GM23338 (cell line): ENCODE data around the gene EFCAB8. TPM values are rescaled to one million over a fixed set of nuclear protein-coding genes. Genes with fewer than 3 reads are reported as not detected.

Experiments used
- ATAC-seq: fragments of 200-7000 bp; cut with Tn5 transposase; 3 replicates; pipeline ENCODE4 v1.9.1; 2020
- DNase-seq: peaks from one replicate; pipeline ENCODE4 v3.0.0-alpha.2; 2015; ENCODE audit warnings: low spot score
- H2AFZ ChIP-seq: fragments of 200-600 bp; sonication (generic); 2 replicates; pipeline ENCODE4 v1.8.0; 2016; ENCODE audit warnings: antibody characterized with exemption, mild to moderate bottlenecking, moderate library complexity
- H3F3A ChIP-seq: fragments of 200-600 bp; sonication (generic); replicated peaks from 2 replicates; pipeline ENCODE4 v1.8.0; 2017; ENCODE audit warnings: antibody characterized with exemption, mixed run types, low read depth
- H3K27ac ChIP-seq: fragments of 200-600 bp; sonication (generic); 2 replicates; pipeline ENCODE4 v1.6.1; 2016; ENCODE audit warnings: low read depth
- H3K27me3 ChIP-seq: fragments of 200-600 bp; sonication (generic); 2 replicates; pipeline ENCODE4 v1.8.0; 2016; ENCODE audit warnings: mild to moderate bottlenecking, mixed run types, moderate library complexity; ENCODE audit not compliant: insufficient read depth
- H3K36me3 ChIP-seq: fragments of 200-600 bp; sonication (generic); 2 replicates; pipeline ENCODE4 v1.8.0; 2016; ENCODE audit warnings: mild to moderate bottlenecking; ENCODE audit not compliant: insufficient read depth
- H3K4me1 ChIP-seq: fragments of 200-600 bp; sonication (generic); 2 replicates; pipeline ENCODE4 v1.8.0; 2016; ENCODE audit warnings: mild to moderate bottlenecking, moderate library complexity; ENCODE audit not compliant: insufficient read depth
- H3K4me2 ChIP-seq: fragments of 200-600 bp; sonication (generic); 2 replicates; pipeline ENCODE4 v1.7.1; 2017; ENCODE audit warnings: mixed run types
- H3K4me3 ChIP-seq: fragments of 200-600 bp; sonication (generic); 2 replicates; pipeline ENCODE4 v1.6.1; 2016; ENCODE audit warnings: mixed run types
- H3K79me2 ChIP-seq: fragments of 200-600 bp; sonication (generic); replicated peaks from 2 replicates; pipeline ENCODE4 v1.8.0; 2017; ENCODE audit warnings: mild to moderate bottlenecking; ENCODE audit not compliant: insufficient read depth
- H3K9me2 ChIP-seq: fragments of 200-600 bp; sonication (generic); 2 replicates; pipeline ENCODE4 v1.8.0; 2017; ENCODE audit not compliant: insufficient read depth
- H4K20me1 ChIP-seq: fragments of 200-600 bp; sonication (generic); replicated peaks from 2 replicates; pipeline ENCODE4 v1.8.0; 2017; ENCODE audit warnings: mild to moderate bottlenecking; ENCODE audit not compliant: insufficient read depth
- H3K27ac Mint-ChIP-seq: 2 replicates; pipeline ENCODE4 v1.8.0; 2020; ENCODE audit warnings: inconsistent platforms, mild to moderate bottlenecking, moderate library complexity, mixed read lengths
- H3K27me3 Mint-ChIP-seq: 3 replicates; pipeline ENCODE4 v1.8.0; 2022; ENCODE audit warnings: low read depth, mild to moderate bottlenecking, moderate library complexity, mixed read lengths, inconsistent platforms; ENCODE audit not compliant: insufficient read depth, poor library complexity
- H3K36me3 Mint-ChIP-seq: 3 replicates; pipeline ENCODE4 v1.8.0; 2021; ENCODE audit warnings: low read depth, mild to moderate bottlenecking, inconsistent platforms, moderate library complexity, mixed read lengths
- H3K4me1 Mint-ChIP-seq: 3 replicates; pipeline ENCODE4 v1.8.0; 2020; ENCODE audit warnings: mild to moderate bottlenecking, inconsistent platforms, mixed read lengths
- H3K4me3 Mint-ChIP-seq: 3 replicates; pipeline ENCODE4 v1.8.0; 2021; ENCODE audit warnings: moderate library complexity, mild to moderate bottlenecking, inconsistent platforms, mixed read lengths
- H3K9me3 Mint-ChIP-seq: 3 replicates; pipeline ENCODE4 v1.8.0; 2020; ENCODE audit warnings: moderate library complexity, mild to moderate bottlenecking, inconsistent platforms, mixed read lengths
- CREB1 ChIP-seq: fragments of 250-450 bp; sonication (Bioruptor Pico); IDR thresholded peaks from 2 replicates; pipeline ENCODE4 v1.5.0; 2020; ENCODE audit warnings: low read depth, mild to moderate bottlenecking, moderate library complexity
- EZH2 ChIP-seq: fragments of 200-600 bp; sonication (generic); IDR thresholded peaks from one replicate; pipeline ENCODE4 v1.8.0; 2017; ENCODE audit warnings: antibody characterized with exemption, mild to moderate bottlenecking, low read depth; ENCODE audit not compliant: unreplicated experiment
- EZH2phosphoT487 ChIP-seq: fragments of 200-600 bp; sonication (generic); IDR thresholded peaks from one replicate; pipeline ENCODE4 v1.8.1; 2018; ENCODE audit warnings: antibody characterized with exemption; ENCODE audit not compliant: unreplicated experiment
- JUNB ChIP-seq: IDR thresholded peaks from one replicate; pipeline ENCODE4 v1.6.1; 2016; ENCODE audit warnings: antibody characterized with exemption; ENCODE audit not compliant: unreplicated experiment
- NANOG ChIP-seq: IDR thresholded peaks from 2 replicates; pipeline ENCODE4 v1.6.1; 2016; ENCODE audit warnings: antibody characterized with exemption, borderline replicate concordance
- POLR2AphosphoS5 ChIP-seq: IDR thresholded peaks from 2 replicates; pipeline ENCODE4 v1.6.1; 2016; ENCODE audit warnings: antibody characterized with exemption, low read depth
- STAT1 ChIP-seq: IDR thresholded peaks from one replicate; pipeline ENCODE4 v1.6.1; 2016; ENCODE audit warnings: antibody characterized with exemption; ENCODE audit not compliant: unreplicated experiment
- ZNF114 ChIP-seq: fragments of 250-450 bp; sonication (Bioruptor Pico); IDR thresholded peaks from 2 replicates; pipeline ENCODE4 v1.5.0; 2020; ENCODE audit warnings: mild to moderate bottlenecking, moderate library complexity
- ZNF331 ChIP-seq: fragments of 250-450 bp; sonication (Bioruptor Pico); IDR thresholded peaks from 2 replicates; pipeline ENCODE4 v1.5.0; 2020; ENCODE audit warnings: low read depth, mild to moderate bottlenecking, moderate library complexity
- ZNF462 ChIP-seq: fragments of 250-450 bp; sonication (Bioruptor Pico); IDR thresholded peaks from 2 replicates; pipeline ENCODE4 v1.5.0; 2020; ENCODE audit warnings: mild to moderate bottlenecking, moderate library complexity
- polyA plus RNA-seq: library from polyadenylated mRNA; unstranded; fragments of >200 nt; fragmentation: Nextera tagmentation; extraction: Ambion mirVana; gene quantifications from 2 replicates; pipeline ENCODE4 v1.2.1, GENCODE V29; 2016
- total RNA-seq: library from RNA; depleted of rRNA; stranded (reverse); fragments of >200 nt; shearing (Covaris generic); gene quantifications from 2 replicates; pipeline ENCODE4 v1.2.3, GENCODE V29; 2014
- TF ChIP-seq, protein P1 (sequence below): IDR thresholded peaks from 2 replicates; pipeline ENCODE4 v1.6.1; 2016; ENCODE audit warnings: antibody characterized with exemption
- TF ChIP-seq, protein P2 (sequence below), 2 experiments: fragments of 200-600 bp in 1 of 2; sonication (generic) in 1 of 2; conservative IDR thresholded peaks; 2 replicates each; pipeline versions ENCODE4 v1.5.1 to v1.6.1; 2016 to 2017; ENCODE audit warnings: antibody characterized with exemption in 2 of 2, low read depth in 2 of 2, mild to moderate bottlenecking in 2 of 2, moderate library complexity in 1 of 2
- TF ChIP-seq, protein P3 (sequence below): IDR thresholded peaks from one replicate; pipeline ENCODE4 v1.6.1; 2018; ENCODE audit warnings: antibody characterized with exemption; ENCODE audit not compliant: unreplicated experiment

Gene EFCAB8
- total and polyA plus RNA-seq, 2 experiments from 2014 or later, result 0.35 TPM; not detected in 1

DNA sequence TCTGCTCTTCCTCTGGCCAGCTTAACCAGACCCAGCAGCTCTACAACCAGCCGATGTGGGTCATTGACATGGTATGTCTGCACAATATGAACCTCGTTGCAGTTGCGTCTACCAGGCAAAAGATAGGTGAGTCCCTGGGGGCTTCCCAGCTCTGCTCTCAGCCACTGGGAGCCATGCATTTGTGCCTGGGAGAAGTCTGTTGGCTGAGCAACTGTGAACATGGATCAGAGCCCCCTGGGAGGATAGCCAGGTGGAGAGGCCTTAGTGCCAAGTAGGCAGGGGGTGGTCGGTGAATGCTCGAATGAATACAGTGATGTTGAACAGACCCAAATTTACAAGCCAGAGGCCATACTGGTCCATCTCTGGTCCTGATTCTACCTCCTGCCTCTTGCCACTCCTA is 30.6 kb downstream of the EFCAB8 start:
- H3K27me3 ChIP-seq, result no peaks in the 10 kb centered on the region
- no peaks in the 10 kb centered on the region for H3K9me2 ChIP-seq
- Mint-ChIP-seq H3K27ac (no peak overlapping the region), H3K27me3 (peaks cover 4% of the 10 kb centered on the region), H3K4me3 (no peak overlapping the region), H3K4me1 (peaks cover 24% of the 10 kb centered on the region), H3K9me3 (no peaks in the 10 kb centered on the region; the same call in 2 of the 3 replicates), H3K36me3 (no peaks in the 10 kb centered on the region; the same call in 2 of the 3 replicates)
- H3F3A ChIP-seq, result no peaks in the 10 kb centered on the region; the same call in 1 of the 2 replicates
- H3K4me1 ChIP-seq, result peaks cover 11% of the 10 kb centered on the region; the same call in 1 of the 2 replicates
- no peak overlapping the region for H3K4me3 ChIP-seq
- no peak overlapping the region for H3K4me2 ChIP-seq
- no peaks in the 10 kb centered on the region for H3K36me3 ChIP-seq
- DNase-seq (no peak), ATAC-seq (no peak)
- H3K27ac ChIP-seq, result no peak overlapping the region
- H2AFZ ChIP-seq, result no peak overlapping the region
- no peaks in the 10 kb centered on the region for H4K20me1 ChIP-seq
- H3K79me2 ChIP-seq, result no peaks in the 10 kb centered on the region
- TF ChIP-seq ZNF331 (CRISPR knock-in tag), result no peak
- TF ChIP-seq, protein P1, sequence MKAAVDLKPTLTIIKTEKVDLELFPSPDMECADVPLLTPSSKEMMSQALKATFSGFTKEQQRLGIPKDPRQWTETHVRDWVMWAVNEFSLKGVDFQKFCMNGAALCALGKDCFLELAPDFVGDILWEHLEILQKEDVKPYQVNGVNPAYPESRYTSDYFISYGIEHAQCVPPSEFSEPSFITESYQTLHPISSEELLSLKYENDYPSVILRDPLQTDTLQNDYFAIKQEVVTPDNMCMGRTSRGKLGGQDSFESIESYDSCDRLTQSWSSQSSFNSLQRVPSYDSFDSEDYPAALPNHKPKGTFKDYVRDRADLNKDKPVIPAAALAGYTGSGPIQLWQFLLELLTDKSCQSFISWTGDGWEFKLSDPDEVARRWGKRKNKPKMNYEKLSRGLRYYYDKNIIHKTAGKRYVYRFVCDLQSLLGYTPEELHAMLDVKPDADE, result no peak
- no peak for TF ChIP-seq EZH2
- no peak for TF ChIP-seq ZNF114 (CRISPR knock-in tag)
- no peak for TF ChIP-seq JUNB
- TF ChIP-seq NANOG, result no peak
- TF ChIP-seq, protein P2, sequence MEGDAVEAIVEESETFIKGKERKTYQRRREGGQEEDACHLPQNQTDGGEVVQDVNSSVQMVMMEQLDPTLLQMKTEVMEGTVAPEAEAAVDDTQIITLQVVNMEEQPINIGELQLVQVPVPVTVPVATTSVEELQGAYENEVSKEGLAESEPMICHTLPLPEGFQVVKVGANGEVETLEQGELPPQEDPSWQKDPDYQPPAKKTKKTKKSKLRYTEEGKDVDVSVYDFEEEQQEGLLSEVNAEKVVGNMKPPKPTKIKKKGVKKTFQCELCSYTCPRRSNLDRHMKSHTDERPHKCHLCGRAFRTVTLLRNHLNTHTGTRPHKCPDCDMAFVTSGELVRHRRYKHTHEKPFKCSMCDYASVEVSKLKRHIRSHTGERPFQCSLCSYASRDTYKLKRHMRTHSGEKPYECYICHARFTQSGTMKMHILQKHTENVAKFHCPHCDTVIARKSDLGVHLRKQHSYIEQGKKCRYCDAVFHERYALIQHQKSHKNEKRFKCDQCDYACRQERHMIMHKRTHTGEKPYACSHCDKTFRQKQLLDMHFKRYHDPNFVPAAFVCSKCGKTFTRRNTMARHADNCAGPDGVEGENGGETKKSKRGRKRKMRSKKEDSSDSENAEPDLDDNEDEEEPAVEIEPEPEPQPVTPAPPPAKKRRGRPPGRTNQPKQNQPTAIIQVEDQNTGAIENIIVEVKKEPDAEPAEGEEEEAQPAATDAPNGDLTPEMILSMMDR (conservative IDR thresholded peaks at IDR 0.05; ENCODE audit: low read depth in 2 of 2), result no peak
- no peak for TF ChIP-seq EZH2phosphoT487
- no peak for TF ChIP-seq CREB1 (CRISPR knock-in tag)
- TF ChIP-seq STAT1, result no peak
- TF ChIP-seq ZNF462 (CRISPR knock-in tag), result no peak
- TF ChIP-seq, protein P3, sequence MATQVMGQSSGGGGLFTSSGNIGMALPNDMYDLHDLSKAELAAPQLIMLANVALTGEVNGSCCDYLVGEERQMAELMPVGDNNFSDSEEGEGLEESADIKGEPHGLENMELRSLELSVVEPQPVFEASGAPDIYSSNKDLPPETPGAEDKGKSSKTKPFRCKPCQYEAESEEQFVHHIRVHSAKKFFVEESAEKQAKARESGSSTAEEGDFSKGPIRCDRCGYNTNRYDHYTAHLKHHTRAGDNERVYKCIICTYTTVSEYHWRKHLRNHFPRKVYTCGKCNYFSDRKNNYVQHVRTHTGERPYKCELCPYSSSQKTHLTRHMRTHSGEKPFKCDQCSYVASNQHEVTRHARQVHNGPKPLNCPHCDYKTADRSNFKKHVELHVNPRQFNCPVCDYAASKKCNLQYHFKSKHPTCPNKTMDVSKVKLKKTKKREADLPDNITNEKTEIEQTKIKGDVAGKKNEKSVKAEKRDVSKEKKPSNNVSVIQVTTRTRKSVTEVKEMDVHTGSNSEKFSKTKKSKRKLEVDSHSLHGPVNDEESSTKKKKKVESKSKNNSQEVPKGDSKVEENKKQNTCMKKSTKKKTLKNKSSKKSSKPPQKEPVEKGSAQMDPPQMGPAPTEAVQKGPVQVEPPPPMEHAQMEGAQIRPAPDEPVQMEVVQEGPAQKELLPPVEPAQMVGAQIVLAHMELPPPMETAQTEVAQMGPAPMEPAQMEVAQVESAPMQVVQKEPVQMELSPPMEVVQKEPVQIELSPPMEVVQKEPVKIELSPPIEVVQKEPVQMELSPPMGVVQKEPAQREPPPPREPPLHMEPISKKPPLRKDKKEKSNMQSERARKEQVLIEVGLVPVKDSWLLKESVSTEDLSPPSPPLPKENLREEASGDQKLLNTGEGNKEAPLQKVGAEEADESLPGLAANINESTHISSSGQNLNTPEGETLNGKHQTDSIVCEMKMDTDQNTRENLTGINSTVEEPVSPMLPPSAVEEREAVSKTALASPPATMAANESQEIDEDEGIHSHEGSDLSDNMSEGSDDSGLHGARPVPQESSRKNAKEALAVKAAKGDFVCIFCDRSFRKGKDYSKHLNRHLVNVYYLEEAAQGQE, result no peak
- no peak for TF ChIP-seq POLR2AphosphoS5
